Stimulated activated CD4-positive, alpha-beta T cell treated with anti-CD3 and anti-CD28 coated beads, Interleukin-1b, Interleukin-23, amount 100 ng/mL, for 1 hour (primary cell): ENCODE measurements around the gene MLST8.

ENCODE experiments used
- DNase-seq, 2 donors: peaks; one replicate each; pipeline ENCODE4 v3.0.0-alpha.2; 2020; ENCODE audit warnings: low read depth in 2 of 2

Gene MLST8

GRCh38 chr16:2208308-2208707 is 3.1 kb downstream of the MLST8 start:
- no peak for DNase-seq

GRCh38 chr16:2208772-2209171 is 3.5 kb downstream of the MLST8 start:
- DNase-seq, result no peak

GRCh38 chr16:2209258-2210008 is 4.2 kb downstream of the MLST8 start:
- no peak for DNase-seq

GRCh38 chr16:2210009-2210332 is 4.7 kb downstream of the MLST8 start:
- no peak for DNase-seq

GRCh38 chr16:2210386-2211365 is 5.4 kb downstream of the MLST8 start, which contains the start of gene BRICD5:
Gene BRICD5, minus strand, starts transcription at chr16:2210863. Its CDS starts 30 bp downstream, at chr16:2210833.
- no peak for DNase-seq

GRCh38 chr16:2211923-2212347 is 6.7 kb downstream of the MLST8 start:
- DNase-seq, result no peak

GRCh38 chr16:2212362-2213324 is 7.4 kb downstream of the MLST8 start:
- DNase-seq, result no peak

- no peak for DNase-seq
These were observed 8.8 kb downstream of the MLST8 start for GRCh38 chr16:2213817-2214718.

- no peak for DNase-seq
These were observed 9.4 kb downstream of the MLST8 start, which contains the start of gene PGP for GRCh38 chr16:2214719-2214968. Gene PGP, minus strand, starts transcription at chr16:2214840. Its CDS starts 63 bp downstream, at chr16:2214777.

GRCh38 chr16:2216330-2216729 is 11.1 kb downstream of the MLST8 start:
- no peak for DNase-seq

- DNase-seq, result peak; percentile 98 to 99
These were observed 18.1 kb downstream of the MLST8 start, which contains the start of gene E4F1 for GRCh38 chr16:2223221-2223941. Gene E4F1, plus strand, starts transcription at chr16:2223591. Its CDS starts 23 bp downstream, at chr16:2223614.

GRCh38 chr16:2223942-2224486 is 18.8 kb downstream of the MLST8 start:
- DNase-seq, result no peak

- no peak for DNase-seq
These were observed 21.1 kb downstream of the MLST8 start for GRCh38 chr16:2226245-2226793.

- no peak for DNase-seq
These were observed 21.7 kb downstream of the MLST8 start for GRCh38 chr16:2226918-2227317.

- no peak for DNase-seq
These were observed 23.0 kb downstream of the MLST8 start for GRCh38 chr16:2228161-2228824.

GRCh38 chr16:2229091-2229490 is 23.8 kb downstream of the MLST8 start:
- no peak for DNase-seq

- DNase-seq, result no peak
These were observed 24.5 kb downstream of the MLST8 start for GRCh38 chr16:2229632-2230250.

GRCh38 chr16:2230376-2230775 is 25.1 kb downstream of the MLST8 start:
- no peak for DNase-seq
